Karpas-422 (cell line): ENCODE measurements around the gene PLXDC2. TPM values are rescaled to one million over a fixed set of nuclear protein-coding genes. Genes with fewer than 3 reads are reported as not detected.

Experiments used
- DNase-seq: peaks from one replicate; pipeline ENCODE4 v3.0.0-alpha.2; 2015
- H2AFZ ChIP-seq: fragments of 200-600 bp; sonication (generic); 2 replicates; pipeline ENCODE4 v1.6.1; 2014; ENCODE audit warnings: antibody characterized with exemption, low read length, mixed read lengths
- H3K27ac ChIP-seq: fragments of 200-600 bp; sonication (generic); 2 replicates; pipeline ENCODE4 v1.5.1; 2014; ENCODE audit warnings: mild to moderate bottlenecking, low read length, moderate library complexity
- H3K27me3 ChIP-seq: fragments of 200-600 bp; sonication (generic); 2 replicates; pipeline ENCODE4 v1.6.1; 2014; ENCODE audit warnings: low read length, mixed read lengths
- H3K36me3 ChIP-seq: fragments of 200-600 bp; sonication (generic); 2 replicates; pipeline ENCODE4 v1.6.1; 2014; ENCODE audit warnings: low read length, mixed read lengths; ENCODE audit not compliant: insufficient read depth
- H3K4me1 ChIP-seq: fragments of 200-600 bp; sonication (generic); 2 replicates; pipeline ENCODE4 v1.6.1; 2014; ENCODE audit warnings: mild to moderate bottlenecking, low read length, mixed read lengths
- H3K4me2 ChIP-seq: fragments of 200-600 bp; sonication (generic); 2 replicates; pipeline ENCODE4 v1.6.1; 2014; ENCODE audit warnings: low read length, low read depth, mild to moderate bottlenecking; ENCODE audit not compliant: poor library complexity, severe bottlenecking
- H3K4me3 ChIP-seq: fragments of 200-600 bp; sonication (generic); 2 replicates; pipeline ENCODE4 v1.5.1; 2014; ENCODE audit warnings: mild to moderate bottlenecking, antibody characterized with exemption, low read length, mixed read lengths
- H3K79me2 ChIP-seq: fragments of 200-600 bp; sonication (generic); 2 replicates; pipeline ENCODE4 v1.6.1; 2014; ENCODE audit warnings: mild to moderate bottlenecking, low read length, mixed read lengths
- H3K9ac ChIP-seq: fragments of 200-600 bp; sonication (generic); 2 replicates; pipeline ENCODE4 v1.6.0; 2014; ENCODE audit warnings: low read length
- H3K9me2 ChIP-seq: fragments of 200-600 bp; sonication (generic), shearing (Covaris generic); replicated peaks from 2 replicates; pipeline ENCODE4 v1.6.0; 2014; ENCODE audit warnings: mild to moderate bottlenecking, low read length, moderate library complexity; ENCODE audit not compliant: insufficient read depth
- H3K9me3 ChIP-seq: fragments of 300-700, 200-600 bp; sonication (generic); 2 replicates; pipeline ENCODE4 v1.6.1; 2014; ENCODE audit warnings: low read length, mixed read lengths
- H4K20me1 ChIP-seq: fragments of 200-600 bp; sonication (generic); 2 replicates; pipeline ENCODE4 v1.6.1; 2014; ENCODE audit warnings: mild to moderate bottlenecking, antibody characterized with exemption, low read length, low read depth; ENCODE audit not compliant: insufficient read depth
- total RNA-seq: library from RNA; depleted of rRNA; stranded (reverse); fragments of >200 nt; shearing (Covaris generic); gene quantifications from 2 replicates; pipeline ENCODE4 v1.2.3, GENCODE V29; 2014; ENCODE audit warnings: low replicate concordance

The PLXDC2 gene
- total RNA-seq, 1 experiment from 2014 or later, result not detected

- Histone ChIP-seq H3K4me2 (no peak overlapping the region), H3K27ac (no peak overlapping the region), H3K9me3 (peaks cover 26% of the 10 kb centered on the region), H3K4me3 (no peak overlapping the region), H2AFZ (no peak overlapping the region), H3K79me2 (no peaks in the 10 kb centered on the region), H3K4me1 (no peaks in the 10 kb centered on the region), H3K36me3 (no peaks in the 10 kb centered on the region), H3K9me2 (no peaks in the 10 kb centered on the region), H3K27me3 (no peaks in the 10 kb centered on the region), H4K20me1 (no peaks in the 10 kb centered on the region), H3K9ac (no peak overlapping the region)
- DNase-seq, result no peak
Measured at GRCh38 chr10:19803676-19804075, 12.6 kb upstream of the PLXDC2 start.

GRCh38 chr10:19809481-19809880 lies 6.8 kb upstream of the PLXDC2 start:
- peaks cover 33% of the 10 kb centered on the region for H3K9me3 ChIP-seq
- H3K27me3 ChIP-seq, result no peaks in the 10 kb centered on the region
- H3K4me1 ChIP-seq, result no peaks in the 10 kb centered on the region
- DNase-seq, result no peak
- H2AFZ ChIP-seq, result no peak overlapping the region
- H3K9me2 ChIP-seq, result no peaks in the 10 kb centered on the region
- no peaks in the 10 kb centered on the region for H3K79me2 ChIP-seq
- H4K20me1 ChIP-seq, result no peaks in the 10 kb centered on the region
- no peak overlapping the region for H3K4me2 ChIP-seq
- no peaks in the 10 kb centered on the region for H3K36me3 ChIP-seq
- H3K4me3 ChIP-seq, result no peak overlapping the region
- no peak overlapping the region for H3K9ac ChIP-seq
- no peak overlapping the region for H3K27ac ChIP-seq

DNA sequence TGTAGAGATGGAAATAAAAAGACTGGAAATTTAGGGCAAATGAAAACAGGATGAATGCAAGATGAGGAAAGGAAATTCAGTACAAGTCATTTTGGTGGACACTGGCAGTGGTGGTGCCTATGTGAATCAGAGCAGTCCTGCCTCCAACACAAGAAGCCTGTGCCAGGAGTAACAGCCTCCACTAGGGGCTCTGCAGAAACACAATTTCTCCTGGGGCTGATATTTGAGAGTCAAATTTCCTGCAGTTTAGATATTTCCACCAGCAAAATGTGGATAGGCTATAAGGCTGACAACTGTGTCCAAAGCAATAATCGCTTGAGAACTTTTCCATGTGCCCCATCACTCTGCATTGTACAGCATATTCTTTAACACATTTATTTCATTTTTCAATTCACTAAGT lies 4.7 kb upstream of the PLXDC2 start:
- no peaks in the 10 kb centered on the region for H3K36me3 ChIP-seq
- no peaks in the 10 kb centered on the region for H3K4me1 ChIP-seq
- no peaks in the 10 kb centered on the region for H3K9me2 ChIP-seq
- no peak overlapping the region for H3K9ac ChIP-seq
- no peak overlapping the region for H3K27ac ChIP-seq
- H3K4me3 ChIP-seq, result no peak overlapping the region
- H3K27me3 ChIP-seq, result no peaks in the 10 kb centered on the region
- no peak overlapping the region for H3K4me2 ChIP-seq
- peaks cover 22% of the 10 kb centered on the region for H3K9me3 ChIP-seq
- no peak for DNase-seq
- no peak overlapping the region for H2AFZ ChIP-seq
- no peaks in the 10 kb centered on the region for H4K20me1 ChIP-seq
- no peaks in the 10 kb centered on the region for H3K79me2 ChIP-seq

GRCh38 chr10:19812976-19813375 lies 3.3 kb upstream of the PLXDC2 start:
- H3K9me2 ChIP-seq, result no peaks in the 10 kb centered on the region
- no peaks in the 10 kb centered on the region for H3K4me1 ChIP-seq
- no peak overlapping the region for H3K27ac ChIP-seq
- H3K4me3 ChIP-seq, result no peak overlapping the region
- no peaks in the 10 kb centered on the region for H4K20me1 ChIP-seq
- H3K9ac ChIP-seq, result no peak overlapping the region
- H3K27me3 ChIP-seq, result no peaks in the 10 kb centered on the region
- no peak for DNase-seq
- H3K9me3 ChIP-seq, result peaks cover 22% of the 10 kb centered on the region
- H3K36me3 ChIP-seq, result no peaks in the 10 kb centered on the region
- H2AFZ ChIP-seq, result no peak overlapping the region
- no peak overlapping the region for H3K4me2 ChIP-seq
- no peaks in the 10 kb centered on the region for H3K79me2 ChIP-seq

DNA sequence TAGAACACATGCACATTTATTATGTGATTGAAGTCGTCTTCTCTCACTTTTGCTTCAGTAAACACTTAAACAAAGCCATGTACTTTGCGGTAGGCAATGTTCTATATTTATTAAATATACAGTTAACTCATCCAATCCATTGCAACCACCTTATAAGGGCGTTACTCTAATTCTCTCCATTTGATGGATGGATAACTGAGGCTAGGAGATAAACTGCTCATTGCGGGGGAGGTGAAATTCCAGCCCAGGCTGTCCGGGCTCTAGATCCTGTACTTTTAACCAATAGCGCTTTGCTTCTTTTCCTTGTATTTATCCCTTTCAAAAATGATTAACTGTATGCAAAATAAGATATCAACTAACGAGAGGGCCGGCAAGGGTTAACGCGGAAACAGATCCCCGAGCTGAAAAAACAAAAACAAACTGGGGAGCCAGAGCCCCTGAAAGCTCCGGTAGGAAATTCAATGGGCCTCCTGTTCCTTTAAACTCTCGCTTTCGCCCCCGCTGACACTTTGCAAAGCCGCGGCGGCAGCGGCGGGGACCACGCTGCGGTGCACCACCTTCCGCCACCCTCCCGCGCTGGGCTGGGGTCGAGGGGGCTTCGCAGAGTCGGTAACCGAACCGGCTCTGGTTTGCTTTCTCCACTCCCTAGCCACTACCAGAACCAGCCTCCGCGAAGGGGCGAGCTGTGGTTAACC lies 1.0 kb upstream of the PLXDC2 start:
- H3K36me3 ChIP-seq, result no peaks in the 10 kb centered on the region
- no peak overlapping the region for H3K9ac ChIP-seq
- peaks cover 16% of the 10 kb centered on the region for H3K9me3 ChIP-seq
- no peak overlapping the region for H3K27ac ChIP-seq
- H3K4me2 ChIP-seq, result no peak overlapping the region
- DNase-seq, result no peak
- H4K20me1 ChIP-seq, result no peaks in the 10 kb centered on the region
- H3K9me2 ChIP-seq, result no peaks in the 10 kb centered on the region
- no peak overlapping the region for H2AFZ ChIP-seq
- H3K27me3 ChIP-seq, result no peaks in the 10 kb centered on the region
- no peaks in the 10 kb centered on the region for H3K4me1 ChIP-seq
- no peaks in the 10 kb centered on the region for H3K79me2 ChIP-seq
- H3K4me3 ChIP-seq, result no peak overlapping the region

DNA sequence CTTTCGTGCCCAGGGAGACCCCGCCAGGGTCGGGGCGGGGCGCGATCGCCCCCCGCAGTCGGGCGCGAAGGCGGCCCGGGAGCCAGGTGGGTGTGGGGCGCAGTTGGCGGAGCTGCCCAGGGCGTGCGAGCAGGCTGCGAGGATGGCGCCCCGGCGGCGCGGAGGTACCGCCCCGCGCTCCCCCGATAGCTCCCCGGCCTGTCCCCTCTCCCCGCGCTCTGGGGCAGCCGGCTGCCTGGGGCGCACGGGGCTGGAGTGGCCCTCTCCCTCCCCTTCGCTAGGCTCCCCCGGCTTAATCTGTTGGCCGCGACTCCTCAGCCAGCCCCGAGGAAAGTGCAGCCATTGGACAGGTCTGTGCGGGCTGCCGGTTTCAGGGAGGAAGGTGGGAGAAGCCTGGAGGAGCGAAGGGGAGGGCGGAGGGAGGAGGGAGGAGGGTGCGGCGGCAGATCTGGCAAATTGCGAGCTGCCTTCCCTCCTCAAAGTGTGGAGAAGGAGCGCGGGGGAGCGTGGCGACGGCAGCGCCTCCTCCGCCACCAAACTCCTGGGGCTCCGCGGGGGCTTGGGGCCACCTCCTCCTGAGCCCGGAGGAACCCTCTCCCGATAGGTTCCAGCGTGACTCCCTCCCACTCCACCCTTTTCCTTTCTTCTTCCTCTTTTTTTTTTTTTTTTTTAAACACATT lies 361 bp upstream of the PLXDC2 start:
- Histone ChIP-seq H3K4me1 (no peaks in the 10 kb centered on the region), H3K9me3 (peaks cover 11% of the 10 kb centered on the region), H3K27me3 (no peaks in the 10 kb centered on the region), H3K27ac (no peak overlapping the region), H3K9ac (no peak overlapping the region), H3K79me2 (no peaks in the 10 kb centered on the region), H3K4me3 (no peak overlapping the region), H2AFZ (no peak overlapping the region), H4K20me1 (no peaks in the 10 kb centered on the region), H3K4me2 (no peak overlapping the region), H3K36me3 (no peaks in the 10 kb centered on the region), H3K9me2 (no peaks in the 10 kb centered on the region)
- no peak for DNase-seq

DNA sequence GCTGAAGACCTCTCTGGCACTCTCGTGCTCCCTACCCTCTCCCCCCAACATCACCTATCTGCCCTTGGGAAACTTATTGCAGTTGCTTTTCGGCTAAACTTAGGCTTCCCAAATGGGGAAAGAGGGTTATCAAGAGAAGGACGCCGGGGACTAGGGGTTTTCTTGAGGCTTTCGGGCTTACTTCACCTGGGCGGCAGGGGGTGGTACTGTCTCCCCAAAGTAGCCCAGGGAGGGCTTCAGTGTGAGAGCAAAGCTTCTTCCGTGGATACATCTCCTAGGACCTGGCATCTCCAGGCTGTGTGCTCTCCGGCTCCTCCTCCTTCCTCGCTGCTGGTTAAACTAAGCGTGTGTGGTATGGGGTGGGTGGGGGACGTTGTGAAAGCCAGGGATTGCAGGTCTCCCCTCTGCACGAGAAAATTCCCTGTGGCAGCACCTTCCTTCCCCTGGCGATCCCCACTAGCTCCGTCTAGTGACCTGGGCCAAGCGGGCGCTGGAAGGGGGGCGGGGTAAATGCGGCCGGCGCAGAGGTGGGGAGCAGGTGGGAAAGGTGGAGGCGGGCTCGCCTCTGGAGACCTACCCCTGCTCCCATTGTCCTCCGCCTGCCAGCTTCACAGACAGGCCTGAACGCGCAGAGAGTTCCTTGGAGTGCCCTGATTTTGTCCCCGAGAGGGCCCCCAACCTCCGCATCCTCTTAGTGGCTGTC lies 1.1 kb downstream of the PLXDC2 start:
- Histone ChIP-seq H3K79me2 (no peaks in the 10 kb centered on the region), H3K4me2 (no peak overlapping the region), H3K27me3 (no peaks in the 10 kb centered on the region), H3K4me1 (no peaks in the 10 kb centered on the region), H3K27ac (no peak overlapping the region), H3K9me2 (no peaks in the 10 kb centered on the region), H3K9me3 (peaks cover 4% of the 10 kb centered on the region; the same call in 1 of the 2 replicates), H3K36me3 (no peaks in the 10 kb centered on the region), H3K4me3 (no peak overlapping the region), H2AFZ (no peak overlapping the region), H3K9ac (no peak overlapping the region), H4K20me1 (no peaks in the 10 kb centered on the region)
- no peak for DNase-seq

- H3K4me2 ChIP-seq, result no peak overlapping the region
- H3K27me3 ChIP-seq, result no peaks in the 10 kb centered on the region
- H3K9ac ChIP-seq, result no peak overlapping the region
- H2AFZ ChIP-seq, result no peak overlapping the region
- no peak overlapping the region for H3K27ac ChIP-seq
- no peak overlapping the region for H3K4me3 ChIP-seq
- no peaks in the 10 kb centered on the region for H3K79me2 ChIP-seq
- DNase-seq, result no peak
- no peaks in the 10 kb centered on the region for H4K20me1 ChIP-seq
- no peaks in the 10 kb centered on the region for H3K4me1 ChIP-seq
- H3K36me3 ChIP-seq, result no peaks in the 10 kb centered on the region
- H3K9me3 ChIP-seq, result no peaks in the 10 kb centered on the region; the same call in 1 of the 2 replicates
- no peaks in the 10 kb centered on the region for H3K9me2 ChIP-seq
Measured at GRCh38 chr10:19818876-19819275, 2.6 kb downstream of the PLXDC2 start.
